ENCODE data around the gene REN.

Gene REN

DNA sequence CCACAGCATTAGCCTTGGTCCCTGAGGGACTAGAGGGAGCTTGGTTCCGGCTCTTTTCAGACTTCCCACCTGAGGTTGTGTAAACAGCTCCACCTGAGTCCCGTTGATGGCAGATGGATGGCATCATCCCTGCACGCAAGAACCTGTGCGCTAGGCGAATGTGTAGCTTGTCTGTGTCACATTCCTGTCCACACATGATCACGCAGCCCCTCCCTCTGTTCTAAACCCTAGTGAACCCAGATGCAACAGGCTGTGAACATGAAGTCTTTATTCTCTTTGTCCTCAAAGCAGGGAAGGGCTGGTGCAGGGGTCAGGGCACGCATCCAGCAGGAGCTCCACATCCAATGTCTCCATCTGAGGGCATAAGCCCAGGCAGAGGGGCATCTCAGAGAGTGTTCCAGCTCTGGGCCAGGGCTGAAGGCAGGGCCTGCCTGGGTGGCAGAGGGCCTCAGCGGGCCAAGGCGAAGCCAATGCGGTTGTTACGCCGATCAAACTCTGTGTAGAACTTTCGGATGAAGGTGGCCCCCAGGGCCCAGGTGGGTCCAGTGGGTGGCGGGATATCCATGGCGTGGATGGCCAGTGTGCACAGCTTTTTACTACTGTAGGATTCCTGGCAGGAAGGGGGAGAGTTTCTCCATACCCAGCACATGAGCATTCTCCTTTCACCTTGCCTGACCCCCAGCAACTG is 11.4 kb downstream of the REN start:
- Histone ChIP-seq H3K9me3 (no peaks in the 10 kb centered on the region), H3K4me3 (ENCODE audit: low read depth, low read length) (no peak overlapping the region), H3K36me3 (no peaks in the 10 kb centered on the region), H3K4me1 (peaks cover 4% of the 10 kb centered on the region), H3K27me3 (no peaks in the 10 kb centered on the region; the same call in 1 of the 2 replicates)
- DNase-seq, result peak; percentile 2
- TF ChIP-seq, protein P1, sequence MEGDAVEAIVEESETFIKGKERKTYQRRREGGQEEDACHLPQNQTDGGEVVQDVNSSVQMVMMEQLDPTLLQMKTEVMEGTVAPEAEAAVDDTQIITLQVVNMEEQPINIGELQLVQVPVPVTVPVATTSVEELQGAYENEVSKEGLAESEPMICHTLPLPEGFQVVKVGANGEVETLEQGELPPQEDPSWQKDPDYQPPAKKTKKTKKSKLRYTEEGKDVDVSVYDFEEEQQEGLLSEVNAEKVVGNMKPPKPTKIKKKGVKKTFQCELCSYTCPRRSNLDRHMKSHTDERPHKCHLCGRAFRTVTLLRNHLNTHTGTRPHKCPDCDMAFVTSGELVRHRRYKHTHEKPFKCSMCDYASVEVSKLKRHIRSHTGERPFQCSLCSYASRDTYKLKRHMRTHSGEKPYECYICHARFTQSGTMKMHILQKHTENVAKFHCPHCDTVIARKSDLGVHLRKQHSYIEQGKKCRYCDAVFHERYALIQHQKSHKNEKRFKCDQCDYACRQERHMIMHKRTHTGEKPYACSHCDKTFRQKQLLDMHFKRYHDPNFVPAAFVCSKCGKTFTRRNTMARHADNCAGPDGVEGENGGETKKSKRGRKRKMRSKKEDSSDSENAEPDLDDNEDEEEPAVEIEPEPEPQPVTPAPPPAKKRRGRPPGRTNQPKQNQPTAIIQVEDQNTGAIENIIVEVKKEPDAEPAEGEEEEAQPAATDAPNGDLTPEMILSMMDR (IDR thresholded peaks at IDR 0.05; ENCODE audit: low read depth, low read length), result no peak

DNA sequence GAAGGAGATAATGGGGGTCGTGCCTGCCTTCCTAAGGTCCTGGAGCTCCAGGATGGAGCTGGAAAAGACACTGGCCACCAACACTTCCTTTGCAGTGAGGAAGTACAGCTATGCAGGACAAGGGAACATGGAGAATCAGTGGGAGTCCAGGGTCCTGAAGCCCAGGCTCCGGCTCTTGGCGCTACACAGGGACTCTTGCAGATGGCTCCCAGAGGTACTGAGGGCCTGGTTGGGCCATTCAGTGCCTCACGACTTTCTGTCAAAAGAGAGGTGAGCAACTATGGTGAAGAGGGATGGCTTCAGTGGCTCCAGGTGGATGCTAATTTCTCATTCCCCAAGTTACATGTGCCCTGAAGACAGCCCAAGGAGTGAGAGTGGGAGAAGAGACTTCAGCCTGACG is 12.5 kb downstream of the REN start:
- Histone ChIP-seq H3K36me3 (no peaks in the 10 kb centered on the region), H3K9me3 (no peaks in the 10 kb centered on the region), H3K4me1 (peaks cover 4% of the 10 kb centered on the region), H3K4me3 (ENCODE audit: low read depth, low read length) (no peak overlapping the region), H3K27me3 (no peaks in the 10 kb centered on the region; the same call in 1 of the 2 replicates)
- no peak for DNase-seq
- TF ChIP-seq, protein P1 (IDR thresholded peaks at IDR 0.05; ENCODE audit: low read depth, low read length), result no peak

DNA sequence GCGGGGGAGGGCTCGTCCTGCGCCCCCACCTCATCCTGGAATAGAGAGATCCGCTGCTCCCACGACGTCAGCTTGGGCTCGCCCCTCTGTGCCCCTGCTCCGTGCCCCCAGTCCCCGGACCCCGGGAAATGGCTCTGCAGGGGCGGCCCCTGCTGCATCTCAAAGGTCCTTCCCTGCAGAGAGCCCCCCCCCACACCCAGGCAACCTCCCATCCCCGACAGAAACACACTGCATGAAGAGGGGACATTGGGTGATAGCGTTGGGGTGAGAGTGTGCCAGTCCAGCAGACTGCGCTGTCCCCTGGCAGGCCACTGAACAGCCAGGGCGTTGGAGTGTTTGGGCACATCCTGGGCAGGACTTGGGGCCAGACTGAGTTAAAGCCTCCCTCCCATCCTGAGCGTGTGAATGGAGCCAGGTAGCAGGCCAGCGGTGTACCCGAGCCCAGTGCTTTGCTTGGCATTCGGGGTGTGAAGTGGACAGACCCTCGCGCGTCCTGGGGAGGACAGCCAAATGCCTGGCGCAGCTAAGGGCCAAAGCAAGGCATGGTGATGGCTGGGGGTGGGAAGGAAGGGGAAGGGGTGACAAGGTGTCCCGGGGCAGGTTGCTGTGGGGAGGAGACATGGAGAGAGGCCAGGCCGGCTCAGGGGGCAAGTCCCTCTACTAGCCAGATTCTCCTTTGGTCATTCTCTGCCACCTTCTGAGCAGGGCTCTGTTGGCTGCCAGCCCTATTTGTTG is 13.7 kb downstream of the REN start:
- Histone ChIP-seq H3K4me1 (peaks cover 4% of the 10 kb centered on the region), H3K27me3 (no peaks in the 10 kb centered on the region; the same call in 1 of the 2 replicates), H3K36me3 (no peaks in the 10 kb centered on the region), H3K9me3 (no peaks in the 10 kb centered on the region), H3K4me3 (ENCODE audit: low read depth, low read length) (peak overlapping the region; percentile 60)
- TF ChIP-seq, protein P1 (IDR thresholded peaks at IDR 0.05; ENCODE audit: low read depth, low read length), result no peak
- DNase-seq, result no peak

DNA sequence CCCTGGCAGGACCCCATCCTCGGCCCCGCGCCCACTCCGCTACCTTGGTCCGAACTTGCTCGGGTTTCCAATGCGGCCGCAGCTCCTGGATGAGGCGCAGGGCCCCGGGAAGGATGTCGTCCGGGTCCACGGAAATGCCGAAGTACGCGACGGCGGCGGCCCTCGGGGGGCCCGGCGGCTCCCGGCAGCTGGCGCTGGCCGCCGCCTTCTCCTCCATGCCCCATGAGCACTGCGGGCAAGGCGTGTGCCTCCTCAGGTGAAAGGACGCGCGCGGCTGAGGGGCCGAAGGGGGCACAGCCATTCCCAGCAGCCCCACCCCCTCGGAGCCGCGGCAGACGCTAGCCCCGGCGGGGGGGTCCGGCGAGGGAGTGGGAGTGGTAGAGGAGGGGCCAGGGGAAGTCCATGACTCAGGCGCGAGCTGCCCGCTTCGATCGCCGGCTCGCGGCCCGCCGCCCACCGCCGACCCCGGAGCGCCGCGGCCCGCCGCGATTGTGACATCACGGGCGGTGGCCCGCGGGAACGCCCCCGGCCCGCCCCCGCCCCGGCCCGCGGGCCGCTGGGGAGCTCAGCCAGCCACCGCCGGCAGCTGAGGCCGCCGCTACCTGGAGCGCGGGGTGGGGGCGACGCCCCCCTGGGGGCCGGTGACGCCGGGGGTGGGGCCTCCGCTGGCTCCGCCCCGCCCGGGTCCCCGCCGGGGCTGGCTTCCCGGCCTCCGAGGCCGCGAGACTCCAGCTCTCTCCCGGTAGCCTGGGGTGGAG is 14.4 kb downstream of the REN start, which contains the start of gene ETNK2:
ETNK2 (minus strand) TSS at position 493 of the 758 bp plus-strand sequence; CDS start at position 301, 192 bp downstream.
- peaks cover 4% of the 10 kb centered on the region for H3K4me1 ChIP-seq
- TF ChIP-seq, protein P1 (IDR thresholded peaks at IDR 0.05; ENCODE audit: low read depth, low read length), result no peak
- peak within 1 kb of the TSS; percentile 64 for H3K4me3 ChIP-seq (ENCODE audit: low read depth, low read length)
- peak; percentile 75 for DNase-seq
- H3K9me3 ChIP-seq, result no peaks in the 10 kb centered on the region
- no peaks in the 10 kb centered on the region; the same call in 1 of the 2 replicates for H3K27me3 ChIP-seq
- no peaks in the 10 kb centered on the region for H3K36me3 ChIP-seq

DNA sequence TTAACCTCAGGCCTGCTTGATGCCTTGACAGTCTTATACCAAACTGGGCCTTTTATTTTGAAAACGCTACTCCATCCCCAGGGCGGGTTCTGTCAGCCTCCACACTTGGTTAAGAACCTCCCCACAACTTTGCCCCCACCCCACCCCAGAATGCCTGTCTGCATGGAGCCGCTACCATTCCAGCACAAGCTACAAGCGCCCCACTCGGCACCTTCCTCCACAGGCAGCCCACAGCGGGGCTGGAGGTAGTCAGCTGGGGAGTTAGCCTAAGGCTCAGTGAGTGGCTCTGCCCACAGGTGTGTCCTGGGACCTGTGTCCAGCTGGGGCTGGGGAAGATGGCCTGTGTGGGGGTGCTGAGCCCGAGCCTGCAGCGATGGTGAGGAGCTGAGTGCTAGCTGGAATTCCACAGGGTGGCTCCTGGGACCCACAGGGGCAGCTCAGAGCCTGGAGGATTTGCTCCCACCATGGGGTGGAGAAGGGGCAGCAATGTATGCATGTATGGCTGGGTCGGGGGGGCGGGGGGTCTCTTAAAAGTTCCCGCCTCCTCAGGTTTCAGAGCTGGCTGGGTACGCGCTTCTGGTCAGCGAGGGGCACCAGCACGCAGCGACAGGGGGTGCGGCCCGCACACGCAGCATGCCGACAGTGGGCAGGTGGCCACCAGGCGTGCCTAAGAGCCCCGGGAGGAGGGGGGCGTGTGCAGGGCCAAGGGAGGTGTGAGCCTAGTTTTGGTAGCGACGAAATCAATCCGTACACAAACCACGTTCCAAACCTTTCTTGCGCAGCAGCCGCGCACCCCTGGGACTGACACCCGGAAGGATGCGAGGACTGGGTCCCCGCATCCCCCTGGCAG is 15.2 kb downstream of the REN start:
- TF ChIP-seq, protein P1 (IDR thresholded peaks at IDR 0.05; ENCODE audit: low read depth, low read length), result no peak
- DNase-seq, result peak; percentile 5
- peak overlapping the region; percentile 64 for H3K4me3 ChIP-seq (ENCODE audit: low read depth, low read length)
- no peaks in the 10 kb centered on the region for H3K36me3 ChIP-seq
- H3K9me3 ChIP-seq, result no peaks in the 10 kb centered on the region
- H3K27me3 ChIP-seq, result no peaks in the 10 kb centered on the region; the same call in 1 of the 2 replicates
- H3K4me1 ChIP-seq, result peaks cover 4% of the 10 kb centered on the region

Measured in BE2C (cell line).